Bronchial epithelial cell (primary cell): ENCODE data around the gene TMEM179. TPM values are rescaled to one million over a fixed set of nuclear protein-coding genes. Genes with fewer than 3 reads are reported as not detected.

ENCODE experiments used
- DNase-seq: peaks from one replicate; pipeline ENCODE4 v3.0.0-alpha.2; 2010; ENCODE audit warnings: low read depth
- FAIRE-seq: peaks from 2 replicates; lab custom pipeline; 2011; peaks lifted over from hg19 to GRCh38; lab: Jason Lieb, UNC
- H3K27me3 ChIP-seq: 2 replicates; pipeline ENCODE4 v1.5.1; 2011; ENCODE audit warnings: low read length; ENCODE audit not compliant: control insufficient read depth, insufficient read depth
- H3K36me3 ChIP-seq: 2 replicates; pipeline ENCODE4 v1.5.1; 2011; ENCODE audit warnings: low read length; ENCODE audit not compliant: control insufficient read depth, insufficient read depth
- H3K4me3 ChIP-seq: 2 replicates; pipeline ENCODE4 v1.5.1; 2011; ENCODE audit warnings: mild to moderate bottlenecking, low read depth, low read length, control low read depth
- CTCF ChIP-seq: IDR thresholded peaks from 2 replicates; pipeline ENCODE4 v1.5.1; 2011; ENCODE audit warnings: mild to moderate bottlenecking, moderate library complexity, low read length, control low read depth, inconsistent platforms; ENCODE audit not compliant: insufficient read depth, severe bottlenecking
- total RNA-seq: library from RNA; depleted of rRNA; stranded (reverse); fragments of >200 nt; gene quantifications from 2 replicates; pipeline ENCODE4 v1.2.1, GENCODE V29; 2014

TMEM179 gene
- total RNA-seq, 1 donor from 2014 or later, result not detected

- no peak for DNase-seq
- FAIRE-seq, result no peak
- peaks cover 2% of the 10 kb centered on the region for H3K27me3 ChIP-seq
- no peak overlapping the region for H3K4me3 ChIP-seq
- no peak for TF ChIP-seq CTCF
- H3K36me3 ChIP-seq, result no peaks in the 10 kb centered on the region
Observed at GRCh38 chr14:104561632-104562495, 42.7 kb downstream of the TMEM179 start.

- Histone ChIP-seq H3K36me3 (no peaks in the 10 kb centered on the region), H3K4me3 (no peak overlapping the region), H3K27me3 (peaks cover 2% of the 10 kb centered on the region)
- no peak for FAIRE-seq
- DNase-seq, result no peak
- no peak for TF ChIP-seq CTCF
Observed at GRCh38 chr14:104561124-104561557, 43.4 kb downstream of the TMEM179 start.

GRCh38 chr14:104560586-104560945 lies 44.0 kb downstream of the TMEM179 start:
- no peak for TF ChIP-seq CTCF
- Histone ChIP-seq H3K36me3 (no peaks in the 10 kb centered on the region), H3K4me3 (no peak overlapping the region), H3K27me3 (peaks cover 2% of the 10 kb centered on the region)
- FAIRE-seq (no peak), DNase-seq (no peak)

- Histone ChIP-seq H3K36me3 (no peaks in the 10 kb centered on the region), H3K4me3 (no peak overlapping the region), H3K27me3 (peaks cover 2% of the 10 kb centered on the region)
- FAIRE-seq (no peak), DNase-seq (no peak)
- TF ChIP-seq CTCF, result no peak
Observed at GRCh38 chr14:104559804-104560585, 44.6 kb downstream of the TMEM179 start.

GRCh38 chr14:104559028-104559803 lies 45.4 kb downstream of the TMEM179 start:
- DNase-seq (no peak), FAIRE-seq (no peak)
- H3K27me3 ChIP-seq, result peaks cover 2% of the 10 kb centered on the region
- no peaks in the 10 kb centered on the region for H3K36me3 ChIP-seq
- no peak for TF ChIP-seq CTCF
- H3K4me3 ChIP-seq, result no peak overlapping the region
